Fibroblast of villous mesenchyme (primary cell): ENCODE measurements around the gene SETD3. TPM values are rescaled to one million over a fixed set of nuclear protein-coding genes. Genes with fewer than 3 reads are reported as not detected.

ENCODE experiments used
- small RNA-seq: library from RNA; depleted of rRNA; stranded (forward); fragments of <200 nt; gene quantifications from one replicate; pipeline ENCODE3, GENCODE V24; 2012
- total RNA-seq: library from RNA; depleted of rRNA; stranded (reverse); fragments of >200 nt; gene quantifications from 2 replicates; pipeline ENCODE4 v1.2.3, GENCODE V29; 2012

Gene SETD3
- total RNA-seq, 1 donor, result 57.0 TPM

Small RNA genes within 50 kb of the gene (small RNA-seq; reads per million reads assigned to genes)
- gene RNU6-91P, result not detected

Other genes with a start within 250 kb of the SETD3 start
- not detected in 2 replicates for gene BCL11B, start 208.7 kb downstream of the SETD3 start, total RNA-seq
- 20.9 and 38.4 TPM in 2 replicates for gene CCNK, start 550 bp upstream of the SETD3 start, total RNA-seq
- gene CCDC85C, start 123.3 kb upstream of the SETD3 start, total RNA-seq, result 7.4 and 11.2 TPM in 2 replicates
- 3.9 TPM in 2 replicates for gene HHIPL1, start 164.3 kb upstream of the SETD3 start, total RNA-seq
- under 0.01 TPM in 2 replicates for gene CYP46A1, start 203.4 kb upstream of the SETD3 start, total RNA-seq